Muscle of leg (tissue), 11 donors: ENCODE data around the gene RSF1. TPM values are rescaled to one million over a fixed set of nuclear protein-coding genes. Genes with fewer than 3 reads are reported as not detected.

Experiments
- DNase-seq: peaks from one replicate; pipeline ENCODE4 v3.0.0; 2013
- H3K27ac ChIP-seq: one replicate; pipeline ENCODE4 v1.5.1; 2013; ENCODE audit warnings: mild to moderate bottlenecking, low read length, control low read depth
- H3K27me3 ChIP-seq: one replicate; pipeline ENCODE4 v1.6.1; 2013; ENCODE audit warnings: low read length; ENCODE audit not compliant: control insufficient read depth, insufficient read depth
- H3K36me3 ChIP-seq: one replicate; pipeline ENCODE4 v1.6.1; 2013; ENCODE audit warnings: low read length; ENCODE audit not compliant: control insufficient read depth, insufficient read depth
- H3K4me1 ChIP-seq: one replicate; pipeline ENCODE4 v1.6.1; 2013; ENCODE audit warnings: low read length; ENCODE audit not compliant: control insufficient read depth, insufficient read depth
- H3K4me3 ChIP-seq: one replicate; pipeline ENCODE4 v1.5.1; 2013; ENCODE audit warnings: low read length, control low read depth
- H3K9me3 ChIP-seq: replicated peaks from 2 replicates; pipeline ENCODE4 v1.6.1; 2013; ENCODE audit warnings: low read depth, low read length; ENCODE audit not compliant: control insufficient read depth
- WGBS: methylation state at CpG from one replicate; pipeline ENCODE4 v1.1.5; 2013; ENCODE audit warnings: missing lambda C conversion rate; ENCODE audit not compliant: insufficient coverage; 5-methylcytosine and 5-hydroxymethylcytosine counted together
- polyA plus RNA-seq, 8 donors: library from polyadenylated mRNA; unstranded; fragments of 120-200 nt; gene quantifications; one replicate each; pipeline versions ENCODE4 v1.2.1 to v1.2.3, GENCODE V29; 2013; ENCODE audit warnings: inconsistent platforms in 1 of 8, low replicate concordance in 1 of 8; ENCODE audit not compliant: insufficient read length in 8 of 8, insufficient read depth in 1 of 8
- total RNA-seq: library from RNA; stranded (reverse); fragments of 120-200 nt; gene quantifications from one replicate; pipeline ENCODE4 v1.2.4, GENCODE V29; 2013

The RSF1 gene
- total and polyA plus RNA-seq, 9 donors: 25.8 to 46.1 (median 36.9) TPM

DNA sequence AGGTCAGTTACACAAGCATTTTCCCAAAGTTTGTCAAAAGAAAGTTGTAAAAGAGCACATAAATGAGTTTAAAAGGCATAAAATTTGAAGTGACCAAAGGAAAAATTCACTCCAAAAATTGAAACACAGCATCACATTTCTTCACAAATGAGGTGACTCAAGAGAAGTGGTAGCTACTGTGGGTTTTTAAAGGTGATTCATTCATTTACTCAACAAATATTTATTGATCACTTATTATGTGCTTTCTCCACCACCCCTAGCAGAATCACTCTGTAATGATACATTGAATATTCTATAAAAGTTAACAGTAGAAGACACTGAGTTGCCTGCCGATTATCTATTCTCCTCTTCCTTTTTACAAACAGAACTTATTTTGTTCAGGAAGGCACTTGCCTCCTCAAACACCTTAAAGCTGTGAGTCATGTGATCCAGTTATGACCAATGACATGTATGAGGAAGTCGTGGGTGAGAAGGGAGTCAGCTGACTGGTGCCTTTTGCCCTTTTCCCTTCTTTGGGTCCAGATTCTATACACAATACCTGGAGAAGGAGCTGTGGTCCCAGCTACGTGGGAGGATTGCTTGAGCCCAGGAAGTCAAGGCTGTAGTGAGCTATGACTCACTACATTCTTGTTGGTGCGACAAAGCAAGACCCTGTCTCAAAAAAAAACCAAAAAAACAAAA, 115.2 kb downstream of the RSF1 start:
- Histone ChIP-seq H3K4me1 (no peaks in the 10 kb centered on the region), H3K4me3 (no peak overlapping the region), H3K36me3 (peaks cover 3% of the 10 kb centered on the region), H3K9me3 (no peaks in the 10 kb centered on the region), H3K27ac (no peak overlapping the region), H3K27me3 (no peaks in the 10 kb centered on the region)
- DNase-seq: no peak
- WGBS: 100% methylated on average over 1 of the region's 4 CpGs

DNA sequence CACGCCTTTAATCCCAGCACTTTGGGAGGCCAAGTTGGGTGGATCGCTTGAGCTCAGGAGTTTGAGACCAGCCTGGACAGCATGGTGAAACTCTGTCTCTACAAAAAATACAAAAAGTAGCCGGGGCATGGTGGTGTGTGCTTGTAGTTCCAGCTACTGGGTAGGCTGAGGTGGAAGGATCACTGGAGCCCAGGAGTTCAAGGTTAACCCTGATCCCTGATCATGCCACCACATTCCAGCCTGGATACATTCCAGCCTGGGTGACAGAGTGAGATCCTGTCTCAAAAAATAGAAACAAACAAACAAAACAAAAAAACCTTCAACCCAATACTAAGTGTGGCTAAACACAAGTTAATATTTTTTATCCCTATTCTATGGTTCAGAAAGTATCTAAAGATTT, 116.5 kb downstream of the RSF1 start:
- Histone ChIP-seq H3K4me1 (no peaks in the 10 kb centered on the region), H3K9me3 (no peaks in the 10 kb centered on the region), H3K27ac (no peak overlapping the region), H3K36me3 (peaks cover 3% of the 10 kb centered on the region), H3K4me3 (no peak overlapping the region), H3K27me3 (no peaks in the 10 kb centered on the region)
- DNase-seq: no peak
- WGBS: 100% methylated on average over 2 of the region's 3 CpGs

DNA sequence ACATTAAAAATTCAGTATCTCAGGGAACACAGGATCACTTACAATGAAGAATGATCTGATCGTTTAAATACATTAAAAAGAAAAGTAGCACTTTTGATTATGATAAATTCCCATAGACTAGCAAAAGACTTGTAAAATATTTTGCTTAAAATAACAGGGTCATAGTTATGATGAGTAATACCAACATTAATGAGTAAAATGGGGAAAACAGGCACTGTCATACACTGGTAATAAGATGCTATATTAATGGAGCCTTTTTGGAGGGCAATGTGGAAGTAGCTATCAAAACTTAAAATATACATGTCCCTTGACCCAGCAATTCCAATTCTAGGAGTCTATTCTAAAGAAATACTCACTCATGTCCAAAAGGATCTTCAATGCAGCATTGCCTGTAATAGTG, 121.1 kb downstream of the RSF1 start:
- Histone ChIP-seq H3K4me3 (no peak overlapping the region), H3K27me3 (no peaks in the 10 kb centered on the region), H3K27ac (no peak overlapping the region), H3K36me3 (peaks cover 12% of the 10 kb centered on the region), H3K4me1 (no peaks in the 10 kb centered on the region), H3K9me3 (no peaks in the 10 kb centered on the region)
- DNase-seq: no peak
- WGBS: no CpG with 5 or more reads among the region's 1 CpG

DNA sequence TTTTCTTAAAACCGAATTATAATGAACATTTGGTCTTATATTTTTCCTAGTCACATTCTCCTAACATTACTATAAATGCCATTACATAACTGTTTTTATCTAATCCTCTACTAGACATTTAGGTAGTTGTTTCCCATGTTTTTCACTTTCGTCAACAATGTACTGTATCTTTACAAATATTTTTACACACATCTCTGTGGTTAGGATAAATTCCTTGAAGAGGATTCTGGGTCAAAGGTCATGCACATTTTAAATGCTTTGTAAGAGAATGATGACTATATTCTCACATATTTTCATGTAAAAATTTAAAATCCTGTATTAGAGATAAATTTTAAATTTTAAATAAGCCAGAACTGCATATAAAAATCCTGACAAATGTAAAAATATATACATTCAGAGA, 121.6 kb downstream of the RSF1 start:
- H3K27ac ChIP-seq: no peak overlapping the region
- WGBS: no CpG with 5 or more reads among the region's 2 CpGs
- no peaks in the 10 kb centered on the region for H3K27me3 ChIP-seq
- no peak for DNase-seq
- H3K4me3 ChIP-seq: no peak overlapping the region
- no peaks in the 10 kb centered on the region for H3K9me3 ChIP-seq
- H3K36me3 ChIP-seq: peaks cover 12% of the 10 kb centered on the region
- H3K4me1 ChIP-seq: no peaks in the 10 kb centered on the region

DNA sequence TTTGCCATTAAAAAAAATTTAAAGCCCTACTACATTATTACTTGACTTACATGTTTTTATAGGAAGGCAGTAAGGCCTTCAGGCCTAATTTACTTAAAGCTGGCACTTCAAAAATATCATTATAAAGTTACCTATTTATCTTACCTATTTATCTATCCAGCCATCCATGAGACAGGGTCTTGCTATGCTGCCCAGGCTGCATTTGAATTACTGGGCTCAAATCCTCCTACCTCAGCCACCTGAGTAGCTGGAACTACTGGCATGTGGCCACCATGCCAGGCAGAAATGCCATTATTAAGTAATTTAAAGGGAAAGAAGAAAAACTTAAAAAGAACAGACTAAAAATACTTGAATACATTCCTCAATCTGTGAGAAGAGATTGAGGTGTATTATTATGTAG, 122.7 kb downstream of the RSF1 start:
- H3K27ac ChIP-seq: no peak overlapping the region
- peaks cover 14% of the 10 kb centered on the region for H3K36me3 ChIP-seq
- no peaks in the 10 kb centered on the region for H3K27me3 ChIP-seq
- DNase-seq: no peak
- no peaks in the 10 kb centered on the region for H3K9me3 ChIP-seq
- no peak overlapping the region for H3K4me3 ChIP-seq
- no peaks in the 10 kb centered on the region for H3K4me1 ChIP-seq

DNA sequence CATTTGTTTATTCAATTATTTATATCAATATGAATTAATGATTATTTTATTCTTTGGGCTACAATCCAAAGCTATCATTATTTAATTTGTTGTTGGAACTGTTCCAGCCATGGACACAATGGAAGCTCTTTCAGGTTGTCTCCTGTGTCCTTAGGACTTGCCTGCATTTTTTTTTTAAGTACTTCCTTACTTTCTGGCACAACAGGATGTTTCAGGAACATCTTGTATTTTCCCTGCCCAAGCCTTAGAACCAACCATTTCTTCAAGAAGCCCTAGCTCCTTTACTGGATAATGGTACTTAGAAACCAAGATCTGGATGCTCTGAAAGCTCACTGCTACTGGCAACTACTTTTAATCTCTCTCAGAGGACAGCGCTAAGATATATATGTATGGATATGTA, 125.1 kb downstream of the RSF1 start:
- no peak for DNase-seq
- Histone ChIP-seq H3K27me3 (no peaks in the 10 kb centered on the region), H3K36me3 (peaks cover 26% of the 10 kb centered on the region), H3K4me1 (no peaks in the 10 kb centered on the region), H3K9me3 (no peaks in the 10 kb centered on the region), H3K27ac (no peak overlapping the region), H3K4me3 (no peak overlapping the region)
- no CpG with 5 or more reads among the region's 1 CpG for WGBS

DNA sequence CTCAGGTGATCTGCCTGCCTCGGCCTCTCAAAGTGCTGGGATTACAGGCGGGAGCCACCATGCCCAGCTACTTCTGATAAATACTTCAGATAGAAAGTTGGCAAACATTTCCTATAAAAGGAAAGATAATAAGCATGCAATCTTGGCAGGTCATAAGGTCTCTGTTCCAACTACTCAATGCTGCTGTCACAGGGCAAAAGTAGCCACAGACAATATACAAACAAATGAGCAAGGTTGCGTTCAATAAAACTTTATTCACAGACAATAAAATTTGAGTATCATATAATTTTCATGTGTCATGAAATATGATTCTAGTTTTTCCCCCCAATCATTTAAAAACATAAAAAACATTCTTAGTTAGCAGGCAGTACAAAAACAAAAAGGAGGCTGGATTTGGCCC, 129.9 kb downstream of the RSF1 start:
- peaks cover 26% of the 10 kb centered on the region for H3K36me3 ChIP-seq
- WGBS: no CpG with 5 or more reads among the region's 3 CpGs
- no peak for DNase-seq

DNA sequence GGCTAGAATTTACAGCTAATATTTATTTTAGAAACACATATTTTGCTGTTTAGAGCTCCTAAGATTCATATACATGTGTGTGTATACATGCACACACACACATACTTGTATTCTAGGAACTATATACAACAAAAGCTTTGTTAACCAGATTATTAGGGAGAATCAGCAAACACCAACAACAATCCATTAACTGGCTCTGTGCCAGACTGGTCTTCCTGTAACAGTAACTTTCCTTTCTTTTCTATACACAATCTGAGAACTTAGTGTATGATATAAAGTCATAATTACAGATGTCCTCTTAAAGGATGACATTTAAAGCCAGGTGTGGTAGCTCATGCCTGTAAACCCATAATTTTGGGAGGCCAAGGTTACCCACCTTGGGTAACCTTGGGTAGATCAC, 133.4 kb downstream of the RSF1 start:
- Histone ChIP-seq H3K4me1 (no peaks in the 10 kb centered on the region), H3K4me3 (no peak overlapping the region), H3K9me3 (no peaks in the 10 kb centered on the region), H3K27ac (no peak overlapping the region), H3K27me3 (no peaks in the 10 kb centered on the region), H3K36me3 (peaks cover 29% of the 10 kb centered on the region)
- no peak for DNase-seq

More for the DNA sequence above, 129.9 kb downstream of the RSF1 start:
- H3K27ac ChIP-seq: no peak overlapping the region
- H3K4me3 ChIP-seq: no peak overlapping the region
- no peaks in the 10 kb centered on the region for H3K4me1 ChIP-seq
- no peaks in the 10 kb centered on the region for H3K9me3 ChIP-seq
- no peaks in the 10 kb centered on the region for H3K27me3 ChIP-seq

DNA sequence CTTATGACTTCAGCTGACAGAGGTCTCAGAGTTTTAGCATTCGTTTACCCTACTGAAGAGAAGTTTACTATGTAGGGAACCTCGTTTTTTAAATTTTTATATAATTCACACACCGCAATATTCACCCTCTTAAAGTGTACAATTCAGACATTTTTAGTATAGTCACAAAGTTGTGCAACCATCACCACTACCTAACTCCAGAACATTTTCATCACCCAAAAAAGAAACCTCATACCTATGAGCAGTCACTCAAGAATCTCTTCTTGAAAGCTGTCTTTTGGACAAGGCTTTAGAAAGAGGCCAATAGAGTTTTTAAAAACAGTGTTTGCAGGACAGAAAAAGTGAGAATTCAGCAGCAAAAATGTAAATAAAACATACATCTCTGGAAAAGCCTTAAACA, 143.4 kb downstream of the RSF1 start:
- DNase-seq: no peak
- peaks cover 32% of the 10 kb centered on the region for H3K36me3 ChIP-seq
- H3K27me3 ChIP-seq: no peaks in the 10 kb centered on the region
- no peak overlapping the region for H3K27ac ChIP-seq
- no peaks in the 10 kb centered on the region for H3K9me3 ChIP-seq
- no CpG with 5 or more reads among the region's 3 CpGs for WGBS
- H3K4me3 ChIP-seq: no peak overlapping the region
- H3K4me1 ChIP-seq: no peaks in the 10 kb centered on the region

DNA sequence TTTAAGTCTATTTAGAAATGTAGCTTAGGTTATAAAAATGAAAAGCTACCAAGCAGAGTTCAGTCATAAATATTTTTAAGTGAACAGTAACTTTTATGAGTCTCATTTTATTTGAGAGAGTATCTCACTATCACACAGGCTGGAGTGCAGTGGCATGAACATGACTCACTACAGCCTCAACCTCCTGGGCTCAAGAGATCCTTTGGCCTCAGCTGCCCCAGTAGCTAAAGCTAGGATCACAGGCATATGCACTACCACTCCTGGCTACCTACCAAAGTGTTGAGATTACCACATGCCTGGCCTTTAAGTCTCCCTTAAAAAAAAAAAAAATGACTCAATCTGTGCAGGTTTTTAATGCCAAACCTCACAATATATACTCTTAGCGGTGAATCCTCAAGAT, 148.3 kb downstream of the RSF1 start:
- Histone ChIP-seq H3K27me3 (no peaks in the 10 kb centered on the region), H3K27ac (no peak overlapping the region), H3K4me3 (no peak overlapping the region), H3K4me1 (no peaks in the 10 kb centered on the region), H3K36me3 (peaks cover 47% of the 10 kb centered on the region), H3K9me3 (no peaks in the 10 kb centered on the region)
- DNase-seq: no peak
- no CpG with 5 or more reads among the region's 1 CpG for WGBS

DNA sequence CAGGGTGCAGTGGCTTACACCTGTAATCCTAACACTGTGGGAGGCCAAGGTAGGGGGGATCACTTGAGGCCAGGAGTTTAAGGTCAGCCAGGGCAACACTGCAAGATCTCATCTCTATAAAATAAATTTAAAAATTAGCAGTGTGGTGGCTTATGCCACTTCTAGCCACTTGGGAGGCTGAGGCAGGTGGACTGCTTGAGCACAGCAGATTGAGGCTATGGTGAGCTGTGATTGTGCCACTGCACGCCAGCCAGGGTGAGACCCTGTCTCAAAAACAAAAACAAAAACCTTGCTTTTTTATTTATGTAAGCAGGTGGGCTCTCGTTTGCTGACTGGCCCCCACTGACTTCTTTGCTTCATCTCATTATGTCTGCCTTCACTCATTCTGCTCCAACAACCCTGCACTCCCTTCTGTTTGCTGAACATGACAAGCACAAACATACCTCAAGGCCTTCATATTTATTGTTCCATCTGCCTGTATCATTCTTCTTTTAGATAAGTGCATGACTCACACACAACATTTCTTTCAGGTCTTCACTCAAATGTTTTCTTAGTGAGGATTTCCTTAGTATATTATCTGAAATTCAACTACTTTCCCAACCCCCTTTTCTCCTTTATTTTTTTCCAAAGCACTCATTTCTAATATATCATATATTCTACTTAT, 150.5 kb downstream of the RSF1 start:
- 70% methylated on average over 1 of the region's 2 CpGs for WGBS
- H3K4me1 ChIP-seq: no peaks in the 10 kb centered on the region
- peaks cover 42% of the 10 kb centered on the region for H3K36me3 ChIP-seq

More for the DNA sequence above, 150.5 kb downstream of the RSF1 start:
- Histone ChIP-seq H3K4me3 (no peak overlapping the region), H3K27me3 (no peaks in the 10 kb centered on the region), H3K27ac (no peak overlapping the region), H3K9me3 (no peaks in the 10 kb centered on the region)
- DNase-seq: no peak
